MM.1S (cell line): ENCODE results near the gene RNF212.

Source experiments
- EZH2 ChIP-seq: fragments of 300-600 bp; sonication (generic); optimal IDR thresholded peaks from 2 replicates; pipeline ENCODE3; 2017; ENCODE audit warnings: low read depth, mild to moderate bottlenecking, antibody characterized with exemption, low read length, mixed read lengths
- EZH2phosphoT487 ChIP-seq: fragments of 300-600 bp; sonication (generic); IDR thresholded peaks from 2 replicates; pipeline ENCODE4 v1.6.1; 2018; ENCODE audit warnings: antibody characterized with exemption, low read length
- TF ChIP-seq, protein P1 (sequence below): fragments of 300-600 bp; sonication (generic); IDR thresholded peaks from 2 replicates; pipeline ENCODE4 v1.5.1; 2016; ENCODE audit warnings: antibody characterized with exemption, low read length, mixed read lengths

DNA sequence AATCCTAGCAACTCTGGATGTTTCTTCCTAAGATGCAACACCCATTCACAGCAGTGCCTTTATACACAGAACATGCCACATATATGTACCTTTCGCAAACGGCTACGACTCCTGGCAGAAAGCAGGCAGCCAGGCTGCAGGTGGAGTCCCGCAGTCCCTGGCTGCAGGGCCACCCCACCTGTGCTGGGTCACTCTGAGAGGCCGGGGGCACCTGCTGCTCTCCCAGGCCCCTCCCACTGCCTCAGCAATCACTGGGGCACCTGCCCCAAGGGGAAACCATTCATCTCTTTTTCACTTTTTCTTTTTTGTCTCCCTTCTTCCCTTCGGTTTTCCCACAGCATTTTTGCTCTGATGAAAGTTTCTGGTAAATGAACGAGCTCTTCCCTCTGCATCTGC lies 28.0 kb downstream of the RNF212 start:
- TF ChIP-seq, protein P1, sequence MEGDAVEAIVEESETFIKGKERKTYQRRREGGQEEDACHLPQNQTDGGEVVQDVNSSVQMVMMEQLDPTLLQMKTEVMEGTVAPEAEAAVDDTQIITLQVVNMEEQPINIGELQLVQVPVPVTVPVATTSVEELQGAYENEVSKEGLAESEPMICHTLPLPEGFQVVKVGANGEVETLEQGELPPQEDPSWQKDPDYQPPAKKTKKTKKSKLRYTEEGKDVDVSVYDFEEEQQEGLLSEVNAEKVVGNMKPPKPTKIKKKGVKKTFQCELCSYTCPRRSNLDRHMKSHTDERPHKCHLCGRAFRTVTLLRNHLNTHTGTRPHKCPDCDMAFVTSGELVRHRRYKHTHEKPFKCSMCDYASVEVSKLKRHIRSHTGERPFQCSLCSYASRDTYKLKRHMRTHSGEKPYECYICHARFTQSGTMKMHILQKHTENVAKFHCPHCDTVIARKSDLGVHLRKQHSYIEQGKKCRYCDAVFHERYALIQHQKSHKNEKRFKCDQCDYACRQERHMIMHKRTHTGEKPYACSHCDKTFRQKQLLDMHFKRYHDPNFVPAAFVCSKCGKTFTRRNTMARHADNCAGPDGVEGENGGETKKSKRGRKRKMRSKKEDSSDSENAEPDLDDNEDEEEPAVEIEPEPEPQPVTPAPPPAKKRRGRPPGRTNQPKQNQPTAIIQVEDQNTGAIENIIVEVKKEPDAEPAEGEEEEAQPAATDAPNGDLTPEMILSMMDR: no peak
- no peak for TF ChIP-seq EZH2phosphoT487
- no peak for TF ChIP-seq EZH2
